GM23248 (cell line): ENCODE data around the gene SPRR4. TPM values are rescaled to one million over a fixed set of nuclear protein-coding genes. Genes with fewer than 3 reads are reported as not detected.

Experiments used
- DNase-seq: peaks from one replicate; pipeline ENCODE4 v3.0.0-alpha.2; 2015
- H2AFZ ChIP-seq: fragments of 200-600 bp; sonication (generic); 2 replicates; pipeline ENCODE4 v1.6.1; 2016; ENCODE audit warnings: antibody characterized with exemption
- H3F3A ChIP-seq: fragments of 200-600 bp; sonication (generic); 2 replicates; pipeline ENCODE4 v1.6.1; 2016; ENCODE audit warnings: mild to moderate bottlenecking, antibody characterized with exemption, mixed run types; ENCODE audit not compliant: insufficient read depth
- H3K27ac ChIP-seq: fragments of 200-600 bp; sonication (generic); 2 replicates; pipeline ENCODE4 v1.5.1; 2016; ENCODE audit warnings: mild to moderate bottlenecking
- H3K27me3 ChIP-seq: fragments of 200-600 bp; sonication (generic); replicated peaks from 2 replicates; pipeline ENCODE4 v1.6.1; 2016; ENCODE audit warnings: mild to moderate bottlenecking; ENCODE audit not compliant: insufficient read depth
- H3K36me3 ChIP-seq: fragments of 200-600 bp; sonication (generic); 2 replicates; pipeline ENCODE4 v1.6.1; 2016; ENCODE audit warnings: low read depth, mild to moderate bottlenecking
- H3K4me1 ChIP-seq: fragments of 200-600 bp; sonication (generic); 2 replicates; pipeline ENCODE4 v1.6.1; 2016; ENCODE audit warnings: mild to moderate bottlenecking; ENCODE audit not compliant: insufficient read depth
- H3K4me2 ChIP-seq: fragments of 200-600 bp; sonication (generic); one replicate; pipeline ENCODE4 v1.6.1; 2016; ENCODE audit warnings: mild to moderate bottlenecking; ENCODE audit not compliant: unreplicated experiment
- H3K4me3 ChIP-seq: fragments of 200-600 bp; sonication (generic); 2 replicates; pipeline ENCODE4 v1.5.1; 2016; ENCODE audit warnings: mild to moderate bottlenecking
- H3K79me2 ChIP-seq: fragments of 200-600 bp; sonication (generic); 2 replicates; pipeline ENCODE4 v1.6.1; 2016; ENCODE audit warnings: mild to moderate bottlenecking; ENCODE audit not compliant: insufficient read depth
- H3K9ac ChIP-seq: fragments of 200-600 bp; sonication (generic); 2 replicates; pipeline ENCODE4 v1.6.1; 2016; ENCODE audit warnings: mild to moderate bottlenecking
- H3K9me2 ChIP-seq: fragments of 200-600 bp; sonication (generic); 2 replicates; pipeline ENCODE4 v1.6.1; 2016; ENCODE audit warnings: mixed run types, mild to moderate bottlenecking, moderate library complexity; ENCODE audit not compliant: insufficient read depth
- H3K9me3 ChIP-seq: fragments of 200-600 bp; sonication (generic); one replicate; pipeline ENCODE4 v1.6.1; 2017; ENCODE audit warnings: low read depth
- H4K20me1 ChIP-seq: fragments of 200-600 bp; sonication (generic); 2 replicates; pipeline ENCODE4 v1.6.0; 2016; ENCODE audit not compliant: insufficient read depth
- EZH2 ChIP-seq: fragments of 200-600 bp; sonication (generic); IDR thresholded peaks from 2 replicates; pipeline ENCODE4 v1.6.1; 2018; ENCODE audit warnings: antibody characterized with exemption, mild to moderate bottlenecking; ENCODE audit not compliant: insufficient read depth, poor library complexity, severe bottlenecking
- EZH2phosphoT487 ChIP-seq: fragments of 200-600 bp; sonication (generic); IDR thresholded peaks from 2 replicates; pipeline ENCODE4 v1.6.1; 2018; ENCODE audit warnings: antibody characterized with exemption, moderate library complexity, mild to moderate bottlenecking, low read depth; ENCODE audit not compliant: insufficient read depth
- WGBS, 2 experiments: methylation state at CpG; one replicate each; pipeline ENCODE4 v1.1.6; 2015 to 2017; ENCODE audit warnings: low lambda C conversion rate in 2 of 2, low coverage in 1 of 2; ENCODE audit errors: missing lambda C conversion rate in 2 of 2; 5-methylcytosine and 5-hydroxymethylcytosine counted together
- in situ Hi-C: fragments of 300-500 bp; cut with MboI; formaldehyde crosslinking; loops from 2 replicates; pipeline ENCODE4 v1.15.0; 2020
- polyA plus RNA-seq: library from polyadenylated mRNA; unstranded; fragments of >200 nt; fragmentation: Nextera tagmentation; extraction: Ambion mirVana; gene quantifications from 2 replicates; pipeline ENCODE4 v1.2.1, GENCODE V29; 2016
- total RNA-seq: library from RNA; depleted of rRNA; stranded (reverse); fragments of >200 nt; shearing (Covaris generic); gene quantifications from 2 replicates; pipeline ENCODE4 v1.2.3, GENCODE V29; 2014

The SPRR4 gene
- total and polyA plus RNA-seq, 2 experiments from 2014 or later, result not detected

GRCh38 chr1:152942161-152942560 is 28.3 kb upstream of the SPRR4 start:
- Histone ChIP-seq H3K9me2 (no peaks in the 10 kb centered on the region), H3F3A (no peaks in the 10 kb centered on the region), H3K9ac (no peak overlapping the region), H2AFZ (no peak overlapping the region), H3K4me3 (no peak overlapping the region), H4K20me1 (no peaks in the 10 kb centered on the region), H3K4me2 (no peak overlapping the region), H3K9me3 (no peaks in the 10 kb centered on the region), H3K79me2 (no peaks in the 10 kb centered on the region), H3K27me3 (0 out of 2 replicates have a peak, but pooled peaks cover under 1% of the 10 kb centered on the region), H3K36me3 (no peaks in the 10 kb centered on the region), H3K4me1 (no peaks in the 10 kb centered on the region), H3K27ac (no peak overlapping the region)
- DNase-seq, result no peak
- 32 to 37% methylated on average over 2 of the region's 2 CpGs for WGBS, 2 experiments
- in situ Hi-C loops, result no loop called here
- no peak for TF ChIP-seq EZH2phosphoT487
- TF ChIP-seq EZH2, result no peak

- Histone ChIP-seq H3K4me2 (no peak overlapping the region), H3K9me2 (no peaks in the 10 kb centered on the region), H3K27ac (no peak overlapping the region), H2AFZ (no peak overlapping the region), H3K9ac (no peak overlapping the region), H3K79me2 (no peaks in the 10 kb centered on the region), H3F3A (no peaks in the 10 kb centered on the region), H4K20me1 (no peaks in the 10 kb centered on the region), H3K4me3 (no peak overlapping the region), H3K36me3 (no peaks in the 10 kb centered on the region), H3K4me1 (no peaks in the 10 kb centered on the region), H3K9me3 (no peaks in the 10 kb centered on the region), H3K27me3 (peaks cover 8% of the 10 kb centered on the region; the same call in 1 of the 2 replicates)
- TF ChIP-seq EZH2phosphoT487 (no peak), EZH2 (no peak)
- in situ Hi-C loops, result no loop called here
- DNase-seq, result peak; percentile 10
- 36 to 40% methylated on average over 3 of the region's 3 CpGs for WGBS, 2 experiments
Measured at GRCh38 chr1:152946248-152946647, 24.2 kb upstream of the SPRR4 start.

GRCh38 chr1:152946651-152947256 is 23.7 kb upstream of the SPRR4 start, which contains the start of gene SPRR5:
TSS of gene SPRR5 (plus strand) at chr1:152947206. CDS start at chr1:152948555, 1,349 bp downstream.
- no peak for TF ChIP-seq EZH2
- no peak for TF ChIP-seq EZH2phosphoT487
- peaks cover 8% of the 10 kb centered on the region; the same call in 1 of the 2 replicates for H3K27me3 ChIP-seq
- no peak within 1 kb of the TSS for H3K4me2 ChIP-seq
- no peaks in the 10 kb centered on the region for H3K4me1 ChIP-seq
- no peak within 1 kb of the TSS for H2AFZ ChIP-seq
- H3K27ac ChIP-seq, result no peak within 1 kb of the TSS
- no peaks in the 10 kb centered on the region for H3K9me2 ChIP-seq
- no peak within 1 kb of the TSS for H3K4me3 ChIP-seq
- in situ Hi-C loops, result no loop called here
- no peak within 1 kb of the TSS for H3K9ac ChIP-seq
- DNase-seq, result no peak
- WGBS, 2 experiments, result 19 to 23% methylated on average over 4 of the region's 4 CpGs
- H4K20me1 ChIP-seq, result no peaks in the 10 kb centered on the region
- no peaks in the 10 kb centered on the region for H3K9me3 ChIP-seq
- H3K79me2 ChIP-seq, result no peaks in the 10 kb centered on the region
- H3F3A ChIP-seq, result no peaks in the 10 kb centered on the region
- H3K36me3 ChIP-seq, result no peaks in the 10 kb centered on the region

GRCh38 chr1:152951711-152952110 is 18.7 kb upstream of the SPRR4 start:
- Histone ChIP-seq H3K9me3 (no peaks in the 10 kb centered on the region), H3F3A (no peaks in the 10 kb centered on the region), H3K4me1 (no peaks in the 10 kb centered on the region), H3K79me2 (no peaks in the 10 kb centered on the region), H4K20me1 (no peaks in the 10 kb centered on the region), H3K4me2 (no peak overlapping the region), H3K27me3 (peaks cover 8% of the 10 kb centered on the region; the same call in 1 of the 2 replicates), H3K27ac (no peak overlapping the region), H3K4me3 (no peak overlapping the region), H3K36me3 (no peaks in the 10 kb centered on the region), H2AFZ (no peak overlapping the region), H3K9me2 (no peaks in the 10 kb centered on the region), H3K9ac (no peak overlapping the region)
- in situ Hi-C loops, result no loop called here
- no peak for DNase-seq
- WGBS, 2 experiments, result 52 to 59% methylated on average over 5 of the region's 5 CpGs
- TF ChIP-seq EZH2, result no peak
- no peak for TF ChIP-seq EZH2phosphoT487
